Activated CD4-positive, alpha-beta T cell treated with anti-CD3 and anti-CD28 coated beads, Interleukin-2, amount 50 U/mL, for 16 hours (primary cell): Measurements from ENCODE around the gene PTPN1.

Source experiments
- DNase-seq: peaks from one replicate; pipeline ENCODE4 v3.0.0-alpha.2; 2020

Gene PTPN1

DNA sequence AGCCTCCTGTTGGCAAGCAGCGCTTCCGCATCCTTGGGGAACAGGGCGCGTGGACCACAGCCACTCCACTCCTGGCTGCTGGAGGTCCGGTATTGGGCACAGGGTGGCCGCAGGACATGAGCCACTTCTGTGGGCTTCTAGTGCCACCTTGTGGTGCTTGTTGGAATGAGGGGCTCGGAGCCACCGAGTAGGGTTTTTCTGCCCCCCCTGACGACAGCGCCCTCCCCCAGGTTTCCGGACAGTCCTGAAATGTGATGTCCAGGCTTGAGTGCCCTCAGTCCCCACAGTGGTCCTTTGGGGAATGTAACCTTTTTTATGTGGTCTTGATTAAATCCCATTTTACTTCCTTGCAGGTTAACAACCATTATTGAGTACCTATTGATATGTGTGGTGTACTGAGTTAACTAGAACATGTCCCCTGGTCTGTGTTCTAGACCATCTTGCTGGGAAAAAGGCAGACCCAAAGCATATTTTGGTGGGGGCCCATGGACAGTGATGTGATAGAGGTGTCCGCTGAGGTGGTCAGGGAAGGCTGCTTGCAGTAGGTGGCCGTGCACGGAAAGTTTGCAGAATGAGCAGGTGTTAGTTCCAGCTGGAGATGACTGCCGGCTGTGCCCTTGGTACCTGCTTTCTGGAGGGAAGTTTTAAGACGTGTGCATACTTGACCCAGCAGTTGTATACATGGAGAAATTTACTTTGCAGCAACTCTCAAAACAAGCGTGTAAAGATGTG lies 70.0 kb downstream of the PTPN1 start:
- peak; percentile 46 for DNase-seq

DNA sequence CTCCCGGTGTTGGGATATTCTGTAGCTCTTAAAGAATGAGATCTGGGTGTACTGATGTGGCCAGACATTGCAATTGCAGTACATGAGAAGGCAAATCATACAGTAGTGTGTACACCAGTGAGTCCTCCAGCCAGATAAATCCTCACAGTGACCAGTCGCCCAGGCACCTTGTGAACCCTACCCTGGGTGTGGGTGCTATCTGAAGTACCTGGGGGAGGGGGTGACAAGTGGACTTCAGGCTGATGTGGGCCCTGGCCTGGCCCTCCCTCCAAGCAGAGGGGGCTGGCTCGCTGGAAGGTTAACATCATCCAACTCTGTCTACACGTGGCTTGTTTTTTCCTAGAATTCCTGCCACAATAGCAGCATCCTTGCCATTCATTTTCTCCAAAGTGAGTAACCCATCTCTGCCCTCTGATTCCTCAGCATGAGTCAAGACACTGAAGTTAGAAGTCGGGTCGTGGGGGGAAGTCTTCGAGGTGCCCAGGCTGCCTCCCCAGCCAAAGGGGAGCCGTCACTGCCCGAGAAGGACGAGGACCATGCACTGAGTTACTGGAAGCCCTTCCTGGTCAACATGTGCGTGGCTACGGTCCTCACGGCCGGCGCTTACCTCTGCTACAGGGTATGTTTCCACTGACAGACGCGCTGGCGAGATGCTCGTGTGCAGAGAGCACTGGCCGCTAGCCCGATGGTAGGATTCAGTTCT lies 70.8 kb downstream of the PTPN1 start:
- no peak for DNase-seq

DNA sequence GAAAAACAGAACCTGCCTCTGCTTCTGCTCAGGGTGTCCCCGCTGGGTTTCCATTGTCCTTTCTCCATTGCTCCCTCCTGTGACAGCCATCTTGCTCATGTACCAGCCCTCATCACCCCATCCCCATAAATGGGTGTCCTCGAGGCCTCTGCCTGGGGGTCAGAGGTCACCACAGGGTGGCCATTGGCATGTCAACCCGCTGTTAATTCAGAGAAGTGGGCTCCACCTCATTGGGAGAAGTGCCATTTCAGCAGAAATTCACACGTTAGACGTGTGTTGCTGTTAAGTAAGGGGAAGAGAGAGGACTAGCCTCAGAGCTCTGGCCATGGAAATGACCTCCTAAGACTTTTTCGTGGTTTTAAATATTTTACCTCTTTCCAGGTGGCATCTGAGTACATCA lies 71.9 kb downstream of the PTPN1 start:
- no peak for DNase-seq

DNA sequence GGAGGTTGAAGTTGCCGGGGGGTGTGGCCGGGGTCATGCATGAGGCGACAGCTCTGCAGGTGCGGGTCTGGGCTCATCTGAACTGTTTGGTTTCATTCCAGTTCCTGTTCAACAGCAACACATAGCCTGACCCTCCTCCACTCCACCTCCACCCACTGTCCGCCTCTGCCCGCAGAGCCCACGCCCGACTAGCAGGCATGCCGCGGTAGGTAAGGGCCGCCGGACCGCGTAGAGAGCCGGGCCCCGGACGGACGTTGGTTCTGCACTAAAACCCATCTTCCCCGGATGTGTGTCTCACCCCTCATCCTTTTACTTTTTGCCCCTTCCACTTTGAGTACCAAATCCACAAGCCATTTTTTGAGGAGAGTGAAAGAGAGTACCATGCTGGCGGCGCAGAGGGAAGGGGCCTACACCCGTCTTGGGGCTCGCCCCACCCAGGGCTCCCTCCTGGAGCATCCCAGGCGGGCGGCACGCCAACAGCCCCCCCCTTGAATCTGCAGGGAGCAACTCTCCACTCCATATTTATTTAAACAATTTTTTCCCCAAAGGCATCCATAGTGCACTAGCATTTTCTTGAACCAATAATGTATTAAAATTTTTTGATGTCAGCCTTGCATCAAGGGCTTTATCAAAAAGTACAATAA lies 72.5 kb downstream of the PTPN1 start:
- DNase-seq: no peak

DNA sequence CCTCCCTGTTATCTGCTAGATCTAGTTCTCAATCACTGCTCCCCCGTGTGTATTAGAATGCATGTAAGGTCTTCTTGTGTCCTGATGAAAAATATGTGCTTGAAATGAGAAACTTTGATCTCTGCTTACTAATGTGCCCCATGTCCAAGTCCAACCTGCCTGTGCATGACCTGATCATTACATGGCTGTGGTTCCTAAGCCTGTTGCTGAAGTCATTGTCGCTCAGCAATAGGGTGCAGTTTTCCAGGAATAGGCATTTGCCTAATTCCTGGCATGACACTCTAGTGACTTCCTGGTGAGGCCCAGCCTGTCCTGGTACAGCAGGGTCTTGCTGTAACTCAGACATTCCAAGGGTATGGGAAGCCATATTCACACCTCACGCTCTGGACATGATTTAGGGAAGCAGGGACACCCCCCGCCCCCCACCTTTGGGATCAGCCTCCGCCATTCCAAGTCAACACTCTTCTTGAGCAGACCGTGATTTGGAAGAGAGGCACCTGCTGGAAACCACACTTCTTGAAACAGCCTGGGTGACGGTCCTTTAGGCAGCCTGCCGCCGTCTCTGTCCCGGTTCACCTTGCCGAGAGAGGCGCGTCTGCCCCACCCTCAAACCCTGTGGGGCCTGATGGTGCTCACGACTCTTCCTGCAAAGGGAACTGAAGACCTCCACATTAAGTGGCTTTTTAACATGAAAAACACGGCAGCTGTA lies 73.4 kb downstream of the PTPN1 start:
- DNase-seq: no peak

DNA sequence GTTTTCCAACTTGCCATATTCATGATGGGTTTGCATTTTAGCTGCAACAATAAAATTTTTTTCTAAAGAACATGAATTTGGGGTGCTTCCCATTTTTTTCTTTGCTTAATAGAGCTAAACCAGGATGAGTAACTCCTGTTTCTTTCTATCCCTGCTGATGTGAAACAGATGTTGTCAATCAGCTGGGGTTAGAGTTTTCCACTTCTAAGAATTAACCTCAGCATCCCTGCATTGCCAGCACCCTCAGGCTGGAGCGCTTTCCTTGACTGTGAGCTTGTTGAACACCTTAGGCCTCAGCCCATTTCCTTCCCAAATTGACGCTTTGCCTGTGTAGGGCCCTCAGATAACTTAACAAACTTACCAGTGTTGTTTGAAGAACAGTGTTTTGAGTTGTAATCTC lies 74.5 kb downstream of the PTPN1 start:
- no peak for DNase-seq

DNA sequence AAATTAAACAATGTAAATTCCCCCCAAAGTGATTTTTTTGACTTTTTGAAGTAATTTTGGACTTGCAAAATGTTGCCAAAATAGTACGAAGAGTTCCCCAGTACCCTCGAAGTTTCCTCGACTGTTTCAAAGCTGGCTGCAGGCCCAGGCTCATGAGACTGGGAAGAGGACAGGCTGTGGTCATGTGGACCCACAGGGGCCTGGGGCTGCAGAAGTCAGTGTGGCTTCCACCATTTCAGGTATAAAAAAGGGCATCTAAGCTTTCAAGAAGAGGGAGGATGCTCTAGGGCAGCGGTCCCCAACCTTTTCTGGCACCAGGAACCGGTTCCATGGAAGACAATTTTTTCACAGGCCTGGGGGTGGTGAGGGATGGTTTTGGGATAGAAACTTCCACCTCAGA lies 75.0 kb downstream of the PTPN1 start:
- no peak for DNase-seq

DNA sequence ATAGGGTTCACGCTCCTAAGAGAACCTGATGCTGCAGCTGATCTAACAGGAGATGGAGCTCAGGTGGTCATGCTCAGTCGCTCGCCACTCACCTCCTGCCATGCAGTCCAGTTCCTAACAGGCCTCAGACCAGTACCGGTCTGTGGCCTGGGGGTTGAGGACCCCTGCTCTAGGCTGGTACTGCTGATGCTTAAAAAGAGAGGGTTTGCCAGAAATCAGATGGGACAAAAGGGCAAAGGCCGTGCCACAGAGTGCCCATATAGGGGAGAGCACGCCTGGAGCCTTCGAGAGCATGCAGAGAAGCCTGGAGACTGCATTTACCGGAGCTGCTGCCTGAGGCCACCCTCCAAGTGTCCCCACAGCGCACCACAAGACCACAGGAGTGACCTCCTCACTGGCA lies 75.5 kb downstream of the PTPN1 start:
- no peak for DNase-seq

DNA sequence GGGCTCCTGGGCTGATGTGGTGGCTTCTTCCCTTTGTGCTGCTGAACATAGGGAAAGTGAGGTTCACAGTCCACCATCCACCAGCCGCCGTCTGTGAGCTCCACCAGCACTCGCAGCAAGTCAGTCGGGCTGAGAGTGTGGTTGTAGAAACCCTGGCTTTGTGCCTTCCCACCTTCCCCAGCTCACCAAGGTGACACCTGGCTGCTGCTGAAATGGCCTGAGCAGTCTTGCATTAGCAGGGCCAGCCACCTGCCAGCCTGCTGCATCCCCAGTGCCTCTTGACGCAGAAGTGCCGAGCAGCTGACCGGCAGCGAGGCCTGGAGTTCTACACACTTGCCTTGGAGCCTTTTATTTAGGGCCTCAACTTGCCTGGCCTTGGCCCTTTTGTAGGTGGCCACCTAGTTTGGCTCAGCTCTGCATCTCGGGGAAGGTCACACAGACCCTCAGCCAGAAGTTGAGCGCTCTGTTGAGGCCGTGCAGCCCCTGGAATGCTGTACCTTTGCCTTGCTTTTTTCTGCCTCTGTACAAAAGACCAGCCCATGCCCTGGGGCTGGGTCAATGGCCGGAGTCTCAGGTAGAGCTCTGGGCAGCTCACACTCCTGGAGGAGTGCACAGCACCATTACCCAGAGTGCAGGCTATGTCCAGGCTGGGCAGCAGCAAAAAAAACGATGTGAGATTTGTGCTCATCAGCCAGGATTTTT lies 76.5 kb downstream of the PTPN1 start:
- no peak for DNase-seq

DNA sequence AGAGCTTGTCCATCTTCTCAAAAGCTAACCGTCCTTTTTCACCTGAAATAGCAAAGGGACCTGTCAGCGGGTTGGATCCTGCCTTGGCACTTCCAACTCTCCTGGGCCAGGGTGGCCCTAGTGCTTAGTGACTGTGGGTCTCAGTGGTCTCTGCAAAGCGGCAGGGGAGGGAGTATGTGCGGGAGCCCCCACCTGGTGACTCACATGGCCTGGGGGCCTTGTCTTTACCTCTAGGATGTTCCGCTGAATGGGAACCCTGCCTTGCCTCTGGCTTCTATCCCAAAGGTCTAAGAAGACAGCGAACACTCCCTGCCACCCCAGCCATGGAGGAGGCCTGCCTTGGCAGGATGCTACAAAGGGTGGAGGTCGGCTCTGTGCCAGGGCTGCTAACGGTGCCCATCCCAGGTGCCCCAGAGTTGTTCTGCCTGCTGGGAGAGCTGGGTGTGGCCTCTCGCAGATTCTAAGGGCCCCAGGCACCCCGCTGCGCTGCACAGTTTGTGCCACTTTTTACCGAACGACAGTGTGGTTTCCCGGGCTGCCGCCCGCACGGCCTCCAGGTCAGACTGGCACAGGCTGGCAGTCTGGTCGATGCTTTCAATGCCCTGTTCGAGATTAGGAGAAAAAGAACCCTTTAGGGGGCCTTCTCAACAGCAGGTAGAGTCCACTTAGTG lies 77.2 kb downstream of the PTPN1 start:
- no peak for DNase-seq

DNA sequence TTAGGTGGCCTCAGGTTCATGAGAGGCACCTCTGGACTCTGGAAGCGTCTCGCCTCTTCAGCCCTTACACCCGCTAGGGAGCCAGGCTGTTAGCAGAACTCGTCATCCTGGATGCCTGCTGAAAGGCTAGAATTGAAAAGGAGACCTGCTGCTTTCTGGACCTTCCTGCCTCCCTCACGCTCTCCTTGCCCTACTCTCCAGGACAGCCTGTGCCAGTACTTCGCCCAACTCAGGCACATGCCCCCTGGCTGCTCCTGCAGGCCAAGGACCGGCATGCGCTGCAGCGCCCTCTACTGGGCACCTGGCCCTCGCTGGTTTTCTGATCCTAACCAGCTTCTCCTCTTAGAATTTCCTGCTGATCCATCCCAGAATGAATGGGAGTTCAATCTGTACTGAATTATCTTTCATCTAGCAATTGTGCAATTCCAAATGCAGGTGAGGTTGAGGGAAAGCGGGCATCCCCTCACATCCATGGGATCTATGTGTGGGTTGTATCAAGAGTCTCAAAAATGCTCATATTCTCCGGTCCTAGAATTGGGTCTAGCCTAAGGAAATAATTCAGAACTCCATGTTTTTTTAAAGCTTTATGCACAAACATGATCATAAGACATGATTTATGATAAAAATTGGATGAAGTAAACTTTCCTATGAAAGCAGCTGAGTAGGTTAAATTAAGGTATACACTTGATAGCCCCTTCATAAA lies 78.0 kb downstream of the PTPN1 start:
- DNase-seq: peak; percentile 68

DNA sequence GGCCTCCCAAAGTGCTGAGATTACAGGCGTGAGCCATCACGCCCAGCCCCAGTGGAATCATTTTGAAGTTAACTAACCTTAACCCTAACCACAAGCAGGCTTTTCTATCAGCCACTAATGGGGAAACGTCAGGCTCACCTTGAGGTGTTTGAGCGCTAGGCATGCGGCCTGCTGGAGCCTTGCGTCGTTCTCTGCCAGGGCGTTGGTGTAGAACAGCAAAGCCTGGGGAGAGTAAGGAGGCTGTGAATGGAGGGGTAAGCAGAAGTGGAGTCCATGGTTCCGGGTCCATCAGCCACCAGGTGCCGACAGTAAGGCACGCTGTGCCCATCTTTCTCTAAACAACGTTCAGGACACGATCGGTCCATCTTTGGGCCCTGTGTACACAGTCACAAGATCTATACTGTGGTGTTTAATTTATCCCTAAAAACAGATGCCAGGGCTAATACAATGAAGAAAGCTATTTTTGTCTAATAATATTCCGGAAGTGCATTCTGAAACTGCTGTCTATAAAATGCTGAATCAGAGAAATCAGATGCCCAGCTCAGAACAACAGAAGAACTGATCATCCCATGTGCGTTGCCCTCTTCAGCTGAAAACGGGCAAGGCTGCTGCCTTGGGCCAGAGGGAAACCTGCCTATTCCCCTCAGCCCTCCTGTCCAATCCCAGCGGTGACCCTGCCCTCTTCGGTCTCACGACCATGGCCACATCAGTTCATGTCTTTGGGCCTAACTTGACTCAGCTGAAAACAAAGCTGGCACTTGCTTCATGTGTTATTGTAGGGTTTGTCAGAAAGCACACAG lies 79.6 kb downstream of the PTPN1 start:
- no peak for DNase-seq

DNA sequence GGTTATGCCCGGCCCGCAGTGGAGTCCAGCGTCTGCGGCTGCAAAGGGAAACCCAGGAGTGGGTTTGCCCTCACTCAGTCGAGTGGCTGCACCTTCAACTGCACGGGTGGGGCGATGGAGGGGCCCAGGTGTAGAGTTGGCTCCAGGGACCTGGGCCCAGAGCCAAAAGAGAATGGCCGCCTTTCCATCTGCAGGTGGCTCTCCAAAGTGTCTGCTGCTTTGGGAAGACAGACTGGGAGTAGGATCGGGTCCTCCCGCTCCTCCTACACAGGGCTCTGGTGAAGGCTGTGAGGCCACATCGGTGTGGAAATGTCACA lies 80.1 kb downstream of the PTPN1 start:
- no peak for DNase-seq

DNA sequence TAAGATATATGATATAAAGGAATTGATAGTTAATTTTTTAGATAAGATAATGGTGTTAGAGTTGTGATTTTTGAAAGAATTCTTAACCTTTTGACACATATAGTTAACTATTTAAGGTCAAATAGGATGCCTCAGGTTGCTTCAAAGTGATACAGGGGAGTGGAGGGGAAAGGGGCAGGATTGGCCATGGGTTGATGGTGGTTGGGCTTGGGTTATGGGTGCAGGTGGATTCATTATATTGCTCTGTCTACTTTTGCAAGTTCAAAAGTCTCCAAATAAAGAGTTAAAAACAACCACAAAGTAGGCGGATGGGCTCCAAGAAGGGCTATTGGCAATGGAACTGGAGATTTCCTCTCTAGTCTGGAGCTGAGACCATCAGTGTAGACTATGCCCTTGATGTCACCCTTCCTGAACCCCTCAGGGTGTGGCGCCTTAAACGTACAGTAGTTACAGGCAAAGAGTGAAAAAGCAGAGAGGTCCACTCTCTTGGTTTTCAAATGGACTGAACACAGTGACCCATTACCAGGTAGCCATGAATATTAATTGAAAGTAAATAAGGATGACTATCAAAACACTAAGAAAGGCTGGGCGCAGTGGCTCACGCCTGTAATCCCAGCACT lies 81.2 kb downstream of the PTPN1 start:
- no peak for DNase-seq

DNA sequence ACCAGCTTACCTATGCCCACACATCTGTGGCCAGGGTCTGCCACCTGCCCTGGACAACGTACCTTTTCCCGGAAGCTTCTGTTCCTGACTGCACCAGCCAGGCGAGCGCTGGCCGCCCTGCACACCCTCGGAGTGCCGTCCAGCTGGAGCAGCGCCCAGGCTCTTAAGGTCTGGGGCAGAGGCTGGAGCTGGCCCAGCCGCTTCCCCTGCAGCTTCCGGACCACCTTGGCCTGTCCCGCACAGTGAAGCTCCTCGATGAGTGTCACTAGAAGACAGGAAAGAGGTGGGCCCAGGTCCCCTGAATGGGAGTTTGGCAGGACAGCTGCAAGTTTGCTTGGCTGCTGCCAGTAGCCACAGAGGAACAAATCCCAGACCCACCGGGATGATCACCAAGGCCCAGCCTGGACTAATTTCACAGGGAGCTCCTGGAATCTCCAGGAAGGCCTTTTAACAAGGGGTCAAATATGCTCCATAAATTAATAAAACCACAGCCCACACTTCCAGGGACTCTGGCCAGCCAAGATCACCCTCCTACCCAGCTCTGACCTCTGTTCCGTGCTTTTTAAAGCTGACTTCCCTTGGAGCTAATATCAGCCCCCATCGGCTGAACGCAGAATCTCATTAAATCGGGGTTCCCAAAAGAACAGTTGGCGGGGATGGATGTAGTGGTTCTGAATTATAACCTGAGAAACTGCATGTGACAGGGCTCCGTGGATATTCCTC lies 82.3 kb downstream of the PTPN1 start:
- DNase-seq: no peak

DNA sequence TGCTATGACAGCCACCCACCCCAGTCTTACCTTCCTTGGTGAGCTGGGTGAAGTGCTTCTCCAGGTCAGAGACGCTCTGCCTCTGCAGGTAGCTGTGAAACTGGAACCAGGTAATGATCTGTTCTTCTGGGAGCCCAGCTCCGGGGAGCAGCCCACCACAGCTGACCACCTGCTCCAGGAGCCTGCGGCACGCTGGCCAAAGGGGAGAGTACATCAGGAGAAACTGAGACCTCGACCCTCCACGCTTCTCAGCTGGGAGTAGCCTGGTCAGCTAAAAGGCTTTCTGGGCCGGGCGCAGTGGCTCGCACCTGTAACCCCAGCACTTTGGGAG lies 82.8 kb downstream of the PTPN1 start:
- DNase-seq: no peak

DNA sequence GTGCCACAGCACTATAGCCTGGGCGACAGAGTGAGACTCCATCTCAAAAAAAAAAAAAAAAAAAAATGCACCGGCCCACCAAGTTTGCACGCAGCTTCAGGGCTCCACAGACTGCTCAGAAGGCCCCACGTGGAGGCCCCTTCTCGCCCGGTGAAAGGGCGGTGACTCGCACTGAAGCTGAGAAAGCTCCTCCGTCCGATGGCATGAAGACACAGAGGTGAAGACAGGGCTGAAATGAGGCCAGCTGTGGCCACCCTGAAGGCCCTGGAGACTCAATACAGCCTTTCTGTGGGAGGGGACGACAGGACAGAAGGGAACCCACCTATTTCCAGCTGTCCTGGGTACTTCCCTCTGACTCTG lies 84.0 kb downstream of the PTPN1 start:
- DNase-seq: no peak

DNA sequence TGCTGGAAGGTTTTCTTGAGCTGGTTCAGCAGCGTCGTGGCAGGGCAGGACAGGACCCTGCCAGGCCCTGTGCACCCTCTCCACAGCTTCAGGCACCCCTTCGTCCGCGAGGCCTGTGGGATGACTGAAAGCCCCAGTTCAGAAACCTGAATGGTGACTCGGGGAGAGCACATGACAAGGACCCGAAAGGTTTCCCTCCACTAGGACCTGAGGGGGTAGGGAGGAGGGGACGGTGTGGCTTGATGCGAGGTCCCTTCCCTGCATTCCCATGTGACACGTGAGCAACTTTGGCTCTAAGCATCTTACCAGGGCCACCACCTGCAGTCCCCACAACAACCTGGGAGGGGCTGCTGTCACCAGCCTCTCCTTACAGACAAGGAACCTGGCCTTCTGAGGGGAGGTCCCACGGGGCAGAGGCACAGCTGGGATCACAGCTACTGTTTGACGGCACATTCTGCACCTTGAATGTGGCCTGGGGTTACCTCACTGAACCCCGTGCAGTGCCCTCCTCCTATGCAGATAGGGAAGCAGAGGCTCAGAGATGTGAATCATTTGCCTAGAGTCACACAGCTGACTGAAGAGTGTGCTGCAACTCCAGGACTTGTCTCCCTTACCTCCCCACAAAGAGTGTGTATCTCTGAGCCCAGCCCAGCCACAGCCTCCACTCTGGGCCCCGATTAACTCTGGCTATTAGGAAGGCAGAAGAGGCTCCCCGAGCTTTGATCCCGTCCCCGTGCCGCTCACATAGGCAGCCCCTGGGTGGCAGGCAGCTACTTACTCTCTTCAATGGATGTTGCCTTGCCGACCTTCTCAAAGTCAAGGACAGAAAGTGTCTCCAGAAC lies 84.6 kb downstream of the PTPN1 start:
- DNase-seq: no peak

DNA sequence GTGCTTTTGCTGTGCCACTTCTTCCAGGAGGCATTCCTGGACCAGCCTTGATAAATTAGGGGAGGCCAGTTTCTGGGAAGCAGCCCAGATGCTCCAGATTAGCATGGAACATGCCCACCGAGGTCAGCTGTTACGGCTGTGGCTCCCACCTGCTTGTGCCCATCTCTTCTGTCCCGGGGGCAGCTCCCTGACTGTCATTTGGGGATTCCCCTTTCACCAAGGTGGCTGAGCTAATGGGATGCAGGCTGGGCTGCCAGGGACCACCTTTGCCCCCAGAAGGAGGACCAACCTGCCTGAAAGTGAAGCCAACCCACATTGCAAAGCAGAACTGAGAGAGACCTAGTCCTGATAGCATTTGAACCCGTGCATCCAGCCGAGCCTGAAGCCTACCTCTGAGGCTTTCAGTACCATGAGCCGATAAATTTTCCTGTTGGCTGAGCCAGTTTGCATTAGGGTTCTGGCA lies 85.3 kb downstream of the PTPN1 start:
- no peak for DNase-seq
